ENCODE results near the gene PXN.
"Not testable (repeated sequence)": the region's sequence is repeated elsewhere in the genome, so short reads cannot be mapped to it uniquely, and the experiment has no call there.

PXN gene

GRCh38 chr12:120225852-120226640 is 39.5 kb downstream of the PXN start:
- DNase-seq (ENCODE audit: low spot score): no peak

GRCh38 chr12:120225200-120225558 is 40.4 kb downstream of the PXN start:
- no peak for DNase-seq (ENCODE audit: low spot score)

GRCh38 chr12:120224304-120225199 is 41.0 kb downstream of the PXN start:
- DNase-seq (ENCODE audit: low spot score): no peak

GRCh38 chr12:120223458-120224303 is 41.8 kb downstream of the PXN start:
- DNase-seq (ENCODE audit: low spot score): no peak

GRCh38 chr12:120222288-120222832 is 43.2 kb downstream of the PXN start:
- no peak for DNase-seq (ENCODE audit: low spot score)

GRCh38 chr12:120221576-120221900 is 44.0 kb downstream of the PXN start:
- no peak for DNase-seq (ENCODE audit: low spot score)

GRCh38 chr12:120220838-120221575 is 44.5 kb downstream of the PXN start:
- no peak for DNase-seq (ENCODE audit: low spot score)

- no peak for DNase-seq (ENCODE audit: low spot score)
These were observed 46.6 kb downstream of the PXN start for GRCh38 chr12:120218680-120219606.

- no peak for DNase-seq (ENCODE audit: low spot score)
These were observed 48.6 kb downstream of the PXN start for GRCh38 chr12:120216742-120217605.

GRCh38 chr12:120215766-120216735 is 49.5 kb downstream of the PXN start:
- no peak for DNase-seq (ENCODE audit: low spot score)

- DNase-seq (ENCODE audit: low spot score): no peak
These were observed 50.2 kb downstream of the PXN start for GRCh38 chr12:120215357-120215735.

GRCh38 chr12:120214626-120215356 is 50.7 kb downstream of the PXN start:
- no peak for DNase-seq (ENCODE audit: low spot score)

GRCh38 chr12:120213758-120214157 is 51.8 kb downstream of the PXN start:
- no peak for DNase-seq (ENCODE audit: low spot score)

- DNase-seq (ENCODE audit: low spot score): not testable (repeated sequence)
These were observed 52.3 kb downstream of the PXN start for GRCh38 chr12:120213182-120213581.

GRCh38 chr12:120212301-120212700 is 53.2 kb downstream of the PXN start:
- no peak for DNase-seq (ENCODE audit: low spot score)

- no peak for DNase-seq (ENCODE audit: low spot score)
These were observed 53.6 kb downstream of the PXN start for GRCh38 chr12:120211904-120212283.

GRCh38 chr12:120211243-120211903 is 54.2 kb downstream of the PXN start:
- DNase-seq (ENCODE audit: low spot score): no peak

Data from putamen (tissue), 1 donor.